Fibroblast of the aortic adventitia (primary cell): ENCODE measurements around the gene BABAM2. TPM values are rescaled to one million over a fixed set of nuclear protein-coding genes. Genes with fewer than 3 reads are reported as not detected.

Experiments
- DNase-seq: peaks from one replicate; pipeline ENCODE4 v3.0.0-alpha.2; 2010; ENCODE audit warnings: low read depth
- H3K4me3 ChIP-seq: 2 replicates; pipeline ENCODE4 v1.5.1; 2011; ENCODE audit warnings: low read depth, mild to moderate bottlenecking, control low read depth, low read length, moderate library complexity
- total RNA-seq: library from RNA; depleted of rRNA; stranded (reverse); fragments of >200 nt; gene quantifications from 2 replicates; pipeline ENCODE4 v1.2.3, GENCODE V29; 2012; ENCODE audit warnings: low replicate concordance
- TF ChIP-seq, protein P1 (sequence below): IDR thresholded peaks from 2 replicates; pipeline ENCODE4 v1.5.1; 2011; ENCODE audit warnings: mild to moderate bottlenecking, low read length, control low read depth, inconsistent platforms; ENCODE audit not compliant: insufficient read depth

Gene BABAM2
- total RNA-seq, 1 donor = 45.3 TPM

DNA sequence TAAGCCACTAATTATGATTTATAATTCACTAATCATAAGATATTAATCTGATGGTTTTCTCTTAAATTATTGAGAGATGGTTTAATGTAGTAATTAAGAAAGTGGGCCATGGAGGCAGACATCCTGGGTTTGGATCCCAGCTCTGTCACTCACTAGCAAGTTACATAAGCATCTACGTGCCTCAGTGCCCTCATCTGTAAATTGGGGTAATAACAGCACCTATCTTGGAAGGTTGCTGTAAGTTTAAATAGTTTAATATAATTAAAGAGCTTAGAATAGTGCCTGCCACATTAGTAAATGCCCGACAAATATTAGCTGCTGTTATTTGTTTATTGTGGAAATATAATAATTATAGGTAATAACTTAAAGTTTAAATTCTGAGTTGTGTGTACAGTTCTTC is 30.9 kb downstream of the BABAM2 start:
- TF ChIP-seq, protein P1, sequence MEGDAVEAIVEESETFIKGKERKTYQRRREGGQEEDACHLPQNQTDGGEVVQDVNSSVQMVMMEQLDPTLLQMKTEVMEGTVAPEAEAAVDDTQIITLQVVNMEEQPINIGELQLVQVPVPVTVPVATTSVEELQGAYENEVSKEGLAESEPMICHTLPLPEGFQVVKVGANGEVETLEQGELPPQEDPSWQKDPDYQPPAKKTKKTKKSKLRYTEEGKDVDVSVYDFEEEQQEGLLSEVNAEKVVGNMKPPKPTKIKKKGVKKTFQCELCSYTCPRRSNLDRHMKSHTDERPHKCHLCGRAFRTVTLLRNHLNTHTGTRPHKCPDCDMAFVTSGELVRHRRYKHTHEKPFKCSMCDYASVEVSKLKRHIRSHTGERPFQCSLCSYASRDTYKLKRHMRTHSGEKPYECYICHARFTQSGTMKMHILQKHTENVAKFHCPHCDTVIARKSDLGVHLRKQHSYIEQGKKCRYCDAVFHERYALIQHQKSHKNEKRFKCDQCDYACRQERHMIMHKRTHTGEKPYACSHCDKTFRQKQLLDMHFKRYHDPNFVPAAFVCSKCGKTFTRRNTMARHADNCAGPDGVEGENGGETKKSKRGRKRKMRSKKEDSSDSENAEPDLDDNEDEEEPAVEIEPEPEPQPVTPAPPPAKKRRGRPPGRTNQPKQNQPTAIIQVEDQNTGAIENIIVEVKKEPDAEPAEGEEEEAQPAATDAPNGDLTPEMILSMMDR = no peak
- H3K4me3 ChIP-seq = no peak overlapping the region
- no peak for DNase-seq

DNA sequence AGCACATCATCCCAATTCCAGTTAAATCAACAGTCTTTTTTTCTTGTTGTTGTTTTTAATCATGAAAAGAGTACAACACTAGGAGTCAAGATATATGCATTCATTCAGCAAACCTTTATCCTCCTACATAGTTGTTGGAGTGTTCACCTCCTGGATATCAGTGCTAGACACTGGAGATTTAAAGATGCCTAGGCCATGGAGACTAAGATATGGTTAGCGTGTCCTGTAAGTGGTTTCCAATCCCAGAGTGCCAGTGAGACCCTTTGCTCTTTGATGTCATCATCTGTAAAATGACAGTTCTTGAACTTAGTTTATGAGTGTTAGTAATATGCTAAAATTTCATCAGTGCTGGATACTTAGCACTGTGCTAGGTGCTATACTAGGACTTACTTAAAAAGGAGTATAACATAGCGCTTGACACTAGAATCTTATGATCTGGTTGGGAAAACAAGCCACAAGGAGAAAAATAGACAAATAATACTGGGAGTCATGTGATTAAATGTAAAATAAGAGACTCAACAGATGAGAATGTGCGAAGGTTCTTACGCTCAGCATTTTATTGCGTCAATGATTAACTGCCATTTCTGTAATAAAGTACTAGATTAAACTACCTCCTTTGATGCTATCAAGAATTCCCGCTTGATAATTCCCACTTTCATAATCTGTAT is 31.5 kb downstream of the BABAM2 start:
- TF ChIP-seq, protein P1 = no peak
- H3K4me3 ChIP-seq = no peak overlapping the region
- no peak for DNase-seq

DNA sequence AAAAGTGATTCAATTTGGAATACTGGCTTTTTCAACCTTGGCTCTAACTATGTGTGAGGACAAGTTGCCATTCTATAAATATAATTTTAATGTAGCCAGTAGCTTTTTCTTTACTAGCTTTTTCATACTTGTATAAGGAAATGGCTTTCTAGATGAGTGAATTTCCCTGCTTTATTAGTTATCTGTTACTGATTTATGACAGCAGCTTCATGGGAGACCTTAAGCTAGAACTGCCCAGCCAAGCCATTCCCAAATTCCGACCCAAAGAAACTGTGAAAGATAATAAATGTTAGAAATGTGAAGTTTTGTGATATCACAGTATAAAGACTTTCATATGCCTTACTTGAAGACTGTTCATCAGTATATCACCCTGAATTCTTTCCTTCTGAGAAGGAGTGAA is 32.3 kb downstream of the BABAM2 start:
- TF ChIP-seq, protein P1 = no peak
- no peak overlapping the region for H3K4me3 ChIP-seq

DNA sequence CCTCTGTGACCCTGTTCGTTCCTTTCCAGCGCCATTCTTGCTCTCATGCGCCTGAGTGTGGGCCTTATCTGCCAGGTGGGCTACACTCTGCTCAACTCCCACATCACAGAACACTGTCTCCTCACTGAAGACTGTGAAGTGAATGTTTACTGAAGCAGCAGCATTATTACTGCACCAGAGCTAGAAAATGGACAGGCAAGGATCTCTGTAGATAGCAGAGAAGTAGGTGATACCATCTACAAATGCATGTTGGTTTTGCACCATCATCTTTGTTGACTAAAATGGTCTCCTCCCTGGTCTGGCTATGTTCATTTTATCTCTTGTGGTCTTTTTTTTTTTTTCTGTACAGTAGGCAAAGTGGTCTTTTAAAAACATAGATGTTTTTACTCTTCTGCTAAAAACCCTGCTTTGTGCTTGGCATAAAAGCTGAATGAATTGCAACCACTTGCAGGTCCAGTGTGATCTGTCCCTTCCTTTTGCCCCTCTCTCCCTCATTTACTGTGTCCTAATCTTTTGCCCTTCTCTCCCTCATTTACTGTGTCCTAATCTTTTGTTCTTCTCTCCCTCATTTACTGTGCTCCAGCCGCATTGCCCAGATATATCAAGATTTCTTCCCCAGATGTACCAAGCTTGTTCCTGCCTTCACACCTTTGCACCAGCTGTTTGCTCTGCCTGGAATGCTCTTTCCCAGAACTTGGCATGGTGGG is 35.4 kb downstream of the BABAM2 start:
- no peak overlapping the region for H3K4me3 ChIP-seq
- DNase-seq = no peak
- TF ChIP-seq, protein P1 = no peak

More for the DNA sequence above, 32.3 kb downstream of the BABAM2 start:
- DNase-seq = no peak

DNA sequence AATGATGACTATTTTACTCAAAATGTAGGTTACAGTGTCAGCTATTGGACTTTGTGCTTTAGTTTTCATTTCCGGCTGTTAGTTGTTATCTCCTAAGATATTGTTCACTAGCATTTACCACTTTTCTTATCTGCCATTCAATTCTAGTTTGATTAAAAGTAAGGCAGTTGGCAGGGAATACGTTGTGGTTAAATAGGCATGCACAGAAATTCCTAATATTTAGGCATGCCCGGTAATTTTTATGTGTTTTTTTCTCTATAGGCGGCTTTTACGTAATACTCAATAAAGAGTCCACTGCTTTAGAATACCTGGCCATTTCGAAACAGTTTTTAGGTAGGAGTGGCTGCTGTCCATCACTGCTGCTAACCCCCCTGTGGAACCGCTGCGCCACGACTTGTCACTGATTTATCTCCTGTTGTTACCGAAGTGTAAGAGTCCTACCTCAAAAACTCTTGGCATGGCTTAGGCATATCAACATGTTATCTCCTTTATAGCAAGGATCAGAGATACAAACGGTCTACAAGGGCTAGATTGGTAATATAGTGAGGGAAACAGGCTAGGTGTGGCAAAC is 39.5 kb downstream of the BABAM2 start:
- H3K4me3 ChIP-seq = no peak overlapping the region
- TF ChIP-seq, protein P1 = no peak

DNA sequence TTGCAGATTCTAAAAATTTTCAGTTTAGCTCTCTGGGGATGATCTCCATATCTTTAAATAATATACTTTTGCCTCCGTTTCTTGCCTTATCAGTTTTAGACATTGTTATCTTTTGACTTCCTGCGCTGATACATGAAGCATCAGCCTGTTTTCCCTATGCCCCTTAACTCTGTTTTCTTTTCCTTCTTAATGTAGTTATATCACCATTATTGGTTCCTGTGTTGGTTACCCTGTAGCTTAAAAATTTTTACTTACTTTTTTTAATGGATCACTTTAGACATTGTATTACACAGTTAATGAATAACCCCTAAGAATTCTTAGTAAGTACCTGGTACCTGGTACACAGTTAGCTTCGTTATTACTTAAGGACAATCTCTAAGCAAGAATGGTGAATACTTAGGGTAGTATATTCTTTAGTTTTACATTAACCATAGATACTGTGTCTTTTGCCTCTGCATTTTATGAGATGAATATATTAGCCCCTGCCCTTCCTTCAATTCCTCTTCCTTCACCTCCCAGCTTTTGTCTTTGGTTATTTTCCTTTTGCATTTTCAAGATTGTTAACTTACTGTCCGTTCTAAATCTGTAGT is 40.9 kb downstream of the BABAM2 start:
- no peak for DNase-seq
- no peak overlapping the region for H3K4me3 ChIP-seq
- TF ChIP-seq, protein P1 = no peak

More for the DNA sequence above, 39.5 kb downstream of the BABAM2 start:
- DNase-seq = no peak
